NT2/D1 (cell line): Measurements from ENCODE around the gene BID.

Experiments
- DNase-seq: peaks from one replicate; pipeline ENCODE4 v3.0.0-alpha.2; 2011; ENCODE audit warnings: low read depth, low spot score
- H3K27me3 ChIP-seq: 2 replicates; pipeline ENCODE4 v1.6.0; 2011; ENCODE audit warnings: mild to moderate bottlenecking; ENCODE audit not compliant: insufficient read length, insufficient read depth
- H3K36me3 ChIP-seq: 2 replicates; pipeline ENCODE4 v1.6.1; 2011; ENCODE audit warnings: mild to moderate bottlenecking, low read length, mixed read lengths; ENCODE audit not compliant: insufficient read depth, insufficient read length
- H3K4me1 ChIP-seq: 2 replicates; pipeline ENCODE4 v1.5.1; 2011; ENCODE audit not compliant: insufficient read depth, insufficient read length
- H3K4me3 ChIP-seq: 2 replicates; pipeline ENCODE4 v1.5.1; 2011; ENCODE audit warnings: low read depth; ENCODE audit not compliant: insufficient read length
- H3K9ac ChIP-seq: 2 replicates; pipeline ENCODE4 v1.6.0; 2011; ENCODE audit warnings: low read depth; ENCODE audit not compliant: insufficient read length
- H3K9me3 ChIP-seq: 2 replicates; pipeline ENCODE4 v1.5.1; 2011; ENCODE audit warnings: mild to moderate bottlenecking, low read length; ENCODE audit not compliant: insufficient read depth
- SUZ12 ChIP-seq: IDR thresholded peaks from 2 replicates; pipeline ENCODE4 v1.6.1; 2011; ENCODE audit not compliant: insufficient read length, insufficient read depth; ENCODE audit errors: extremely low read depth
- YY1 ChIP-seq: IDR thresholded peaks from 2 replicates; pipeline ENCODE4 v1.6.1; 2011; ENCODE audit not compliant: insufficient read length, insufficient read depth
- ZNF274 ChIP-seq: IDR thresholded peaks from 2 replicates; pipeline ENCODE4 v1.6.1; 2011; ENCODE audit warnings: mild to moderate bottlenecking, low read depth, low read length

Gene BID

DNA sequence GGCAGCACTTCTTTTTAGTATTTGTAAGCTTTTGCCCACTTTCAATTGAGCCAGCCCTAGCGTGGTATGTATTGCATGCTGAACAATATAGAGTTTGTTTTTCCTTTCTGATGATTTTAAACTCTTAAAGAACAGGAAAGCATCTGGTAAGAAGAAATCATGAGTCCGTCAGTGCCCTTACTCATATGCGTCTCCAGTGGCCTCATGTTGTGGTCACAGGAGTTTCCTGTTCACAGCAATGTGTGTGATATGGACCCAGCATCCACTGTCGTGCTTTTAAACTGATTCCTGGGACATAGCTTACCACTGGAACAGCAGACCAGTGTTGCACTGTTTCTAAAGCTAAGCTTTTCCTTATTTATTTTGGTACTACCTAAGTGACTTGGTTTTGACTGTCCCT, 40.1 kb downstream of the BID start:
- H3K9me3 ChIP-seq = no peaks in the 10 kb centered on the region
- H3K4me1 ChIP-seq = no peaks in the 10 kb centered on the region
- H3K9ac ChIP-seq = no peak overlapping the region
- no peak overlapping the region for H3K4me3 ChIP-seq
- TF ChIP-seq YY1 = no peak
- no peak for TF ChIP-seq SUZ12
- TF ChIP-seq ZNF274 = no peak
- DNase-seq = no peak
- no peaks in the 10 kb centered on the region for H3K27me3 ChIP-seq
- H3K36me3 ChIP-seq = peaks cover 68% of the 10 kb centered on the region

DNA sequence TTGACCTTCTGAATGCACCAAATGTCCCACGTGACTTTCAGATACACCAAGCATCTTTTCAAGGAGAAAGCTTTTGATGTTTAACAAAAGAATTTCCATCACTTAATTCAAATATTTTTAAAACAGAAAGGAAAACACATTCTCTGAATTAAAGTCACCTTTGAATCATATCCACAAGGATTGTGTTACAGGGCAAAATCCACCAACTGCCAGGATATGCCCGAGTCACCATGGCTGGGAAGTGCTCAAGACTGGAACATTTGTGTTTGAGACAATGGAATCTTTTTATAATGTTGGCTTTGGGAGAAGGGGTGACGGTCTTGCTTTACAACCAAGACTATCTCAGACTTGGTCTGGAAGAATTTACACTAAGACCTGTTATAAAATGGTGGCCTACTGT, 40.8 kb downstream of the BID start:
- Histone ChIP-seq H3K9ac (no peak overlapping the region), H3K36me3 (peaks cover 69% of the 10 kb centered on the region)
- no peak for TF ChIP-seq SUZ12
- no peak for TF ChIP-seq YY1
- no peak for TF ChIP-seq ZNF274

DNA sequence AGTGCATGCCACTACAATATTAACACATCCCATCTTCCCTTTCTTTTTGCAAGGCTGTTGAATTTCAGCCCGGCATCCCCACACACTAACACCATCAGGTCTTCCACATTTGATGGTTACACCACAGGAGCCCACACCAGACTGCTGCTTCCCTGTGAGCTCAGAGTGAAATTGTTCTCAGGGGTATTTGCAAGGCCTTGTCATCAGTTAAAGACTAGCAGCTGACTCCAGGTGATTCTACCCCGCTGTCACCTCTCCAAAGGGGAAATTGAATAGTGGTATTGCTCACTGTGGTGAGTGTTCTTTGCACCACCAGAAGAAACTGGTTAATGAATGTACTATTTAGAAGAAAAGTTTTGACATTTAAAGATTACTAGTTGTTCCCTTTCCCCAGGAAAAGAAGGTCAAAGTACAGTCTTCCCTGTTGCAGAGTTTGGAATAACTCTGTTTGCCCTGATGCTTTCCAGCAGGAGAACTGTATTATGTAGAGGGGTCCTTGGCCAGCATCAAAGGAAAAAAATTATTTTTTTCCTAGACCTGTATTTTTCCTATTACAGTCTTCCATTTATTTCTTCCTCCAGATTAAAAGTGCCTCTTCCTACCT, 41.9 kb downstream of the BID start:
- H3K4me3 ChIP-seq = no peak overlapping the region
- H3K36me3 ChIP-seq = peaks cover 78% of the 10 kb centered on the region
- no peaks in the 10 kb centered on the region for H3K9me3 ChIP-seq
- no peaks in the 10 kb centered on the region for H3K4me1 ChIP-seq
- no peaks in the 10 kb centered on the region for H3K27me3 ChIP-seq
- TF ChIP-seq YY1 (no peak), ZNF274 (no peak), SUZ12 (no peak)
- H3K9ac ChIP-seq = no peak overlapping the region
- no peak for DNase-seq

More for the DNA sequence above, 40.8 kb downstream of the BID start:
- DNase-seq = no peak
- H3K9me3 ChIP-seq = no peaks in the 10 kb centered on the region
- H3K4me1 ChIP-seq = no peaks in the 10 kb centered on the region
- H3K27me3 ChIP-seq = no peaks in the 10 kb centered on the region
- no peak overlapping the region for H3K4me3 ChIP-seq

DNA sequence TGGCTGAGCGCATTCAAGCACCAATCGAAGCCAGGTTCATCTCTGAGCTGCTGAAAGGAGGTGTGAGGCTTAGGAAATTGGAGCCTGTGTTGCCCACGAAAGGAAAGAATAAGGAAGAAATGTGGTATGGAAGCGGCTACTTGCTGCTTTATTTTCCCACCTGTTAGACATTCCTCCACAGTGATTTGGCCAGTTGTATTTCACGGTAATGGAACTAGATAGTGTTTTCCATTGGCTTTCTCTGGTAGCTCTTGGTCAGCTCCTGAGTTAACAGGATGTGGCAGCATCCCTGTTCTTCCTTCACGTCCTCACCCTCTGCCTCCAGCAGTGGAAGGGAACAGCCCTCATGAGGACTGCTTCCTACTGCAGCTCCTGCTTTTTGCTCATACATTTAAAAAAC, 44.7 kb downstream of the BID start:
- Histone ChIP-seq H3K27me3 (no peaks in the 10 kb centered on the region), H3K4me3 (no peak overlapping the region), H3K4me1 (no peaks in the 10 kb centered on the region), H3K9ac (no peak overlapping the region), H3K36me3 (peaks cover 72% of the 10 kb centered on the region), H3K9me3 (no peaks in the 10 kb centered on the region)
- TF ChIP-seq SUZ12 (no peak), YY1 (no peak), ZNF274 (no peak)
- DNase-seq = no peak

DNA sequence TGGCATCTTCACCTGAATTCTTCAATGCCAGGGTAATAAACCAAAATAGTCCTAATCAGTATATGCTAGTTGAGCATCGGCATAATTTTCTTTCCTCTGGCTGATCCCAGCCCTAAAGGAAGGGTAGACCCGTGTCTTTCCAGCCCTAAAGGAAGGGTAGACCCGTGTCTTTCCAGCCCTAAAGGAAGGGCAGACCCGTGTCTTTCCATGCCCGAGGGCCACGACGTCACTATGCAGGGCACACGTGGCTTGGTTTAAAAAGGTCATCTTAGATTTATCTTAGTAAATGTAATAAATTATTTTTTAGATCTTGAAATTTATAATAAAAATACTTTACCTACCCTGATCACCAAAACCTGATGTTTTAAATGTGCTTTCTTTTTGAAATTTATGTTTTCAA, 45.5 kb downstream of the BID start:
- peaks cover 65% of the 10 kb centered on the region for H3K36me3 ChIP-seq
- H3K4me3 ChIP-seq = no peak overlapping the region
- no peak for DNase-seq
- no peak for TF ChIP-seq YY1
- no peak for TF ChIP-seq SUZ12
- no peak for TF ChIP-seq ZNF274
- H3K9me3 ChIP-seq = no peaks in the 10 kb centered on the region
- H3K4me1 ChIP-seq = no peaks in the 10 kb centered on the region
- H3K27me3 ChIP-seq = no peaks in the 10 kb centered on the region
- H3K9ac ChIP-seq = no peak overlapping the region

DNA sequence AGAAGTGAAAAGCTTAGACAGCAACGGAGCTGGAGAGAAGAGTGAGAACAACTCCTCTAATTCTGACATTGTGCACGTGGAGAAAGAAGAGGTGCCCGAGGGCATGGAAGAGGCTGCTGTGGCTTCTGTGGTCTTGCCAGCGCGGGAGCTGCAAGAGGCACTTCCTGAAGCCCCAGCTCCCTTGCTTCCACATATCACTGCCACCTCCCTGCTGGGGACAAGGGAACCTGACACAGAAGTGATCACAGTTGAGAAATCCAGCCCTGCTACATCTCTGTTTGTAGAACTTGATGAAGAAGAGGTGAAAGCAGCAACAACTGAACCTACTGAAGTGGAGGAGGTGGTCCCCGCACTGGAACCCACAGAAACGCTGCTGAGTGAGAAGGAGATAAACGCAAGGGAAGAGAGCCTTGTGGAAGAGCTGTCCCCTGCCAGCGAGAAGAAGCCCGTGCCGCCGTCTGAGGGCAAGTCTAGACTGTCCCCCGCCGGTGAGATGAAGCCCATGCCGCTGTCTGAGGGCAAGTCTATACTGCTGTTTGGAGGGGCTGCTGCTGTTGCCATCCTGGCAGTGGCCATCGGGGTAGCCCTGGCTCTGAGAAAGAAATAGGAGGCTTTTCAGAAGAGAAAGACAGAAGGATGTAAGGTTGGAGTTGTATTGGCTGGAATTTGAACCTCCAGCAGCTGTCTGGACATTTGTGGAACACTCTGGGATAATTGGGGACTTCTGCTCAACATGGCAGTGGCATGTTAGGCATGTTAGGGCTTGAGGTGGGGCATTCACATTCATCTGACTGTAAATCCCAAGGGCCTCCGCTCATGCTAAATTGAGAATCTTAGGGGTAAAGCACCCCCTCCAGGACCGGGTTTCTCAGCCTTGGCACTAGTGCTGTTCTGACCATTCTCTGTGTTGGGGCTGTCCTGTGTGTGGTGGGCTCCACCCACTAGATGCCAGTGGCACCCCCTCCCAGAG, 47.1 kb downstream of the BID start:
- H3K36me3 ChIP-seq = peaks cover 53% of the 10 kb centered on the region
- no peaks in the 10 kb centered on the region for H3K4me1 ChIP-seq
- no peak overlapping the region for H3K9ac ChIP-seq
- no peak for DNase-seq
- TF ChIP-seq YY1 (no peak), SUZ12 (no peak), ZNF274 (no peak)
- H3K4me3 ChIP-seq = no peak overlapping the region
- no peaks in the 10 kb centered on the region for H3K27me3 ChIP-seq
- no peaks in the 10 kb centered on the region for H3K9me3 ChIP-seq
